Measurements from ENCODE around the gene PQBP1. TPM values are rescaled to one million over a fixed set of nuclear protein-coding genes. Genes with fewer than 3 reads are reported as not detected.

Gene PQBP1
- total RNA-seq: 65.1 and 81.8 TPM in 2 replicates

GRCh38 chrX:48897625-48898306 lies at the start of gene PQBP1, which contains the start of gene TIMM17B:
PQBP1 (plus strand) TSS chrX:48897930; CDS start chrX:48898510, 580 bp downstream.
TIMM17B (minus strand) TSS chrX:48897768; CDS start chrX:48897749, 19 bp downstream.

GRCh38 chrX:48911412-48912182 lies 13.9 kb downstream of the PQBP1 start, which contains the start of gene SLC35A2:
SLC35A2 (minus strand) TSS chrX:48911646; CDS start chrX:48911636, 10 bp downstream.

GRCh38 chrX:48918643-48919340 lies 21.1 kb downstream of the PQBP1 start, which contains the start of gene PIM2:
PIM2 (minus strand) TSS chrX:48919024; CDS start chrX:48918834, 190 bp downstream.

Other genes starting within 250 kb of the PQBP1 start
- gene WAS, start 214.1 kb upstream of the PQBP1 start, total RNA-seq: 0.13 TPM in 1 of 2 replicates, not detected in the other
- gene SUV39H1, start 201.2 kb upstream of the PQBP1 start, total RNA-seq: 17.7 and 17.8 TPM in 2 replicates
- not detected in 2 replicates for gene GLOD5, start 136.2 kb upstream of the PQBP1 start, total RNA-seq
- gene GATA1, start 111.3 kb upstream of the PQBP1 start, total RNA-seq: not detected in 2 replicates
- 43.0 and 45.5 TPM in 2 replicates for gene HDAC6, start 95.9 kb upstream of the PQBP1 start, total RNA-seq
- gene ERAS, start 71.4 kb upstream of the PQBP1 start, total RNA-seq: not detected in 2 replicates
- not detected in 2 replicates for gene PCSK1N, start 62.3 kb upstream of the PQBP1 start, total RNA-seq
- gene TIMM17B, start 162 bp upstream of the PQBP1 start, total RNA-seq: 40.8 and 41.9 TPM in 2 replicates
- gene SLC35A2, start 13.7 kb downstream of the PQBP1 start, total RNA-seq: 21.2 and 21.4 TPM in 2 replicates
- gene PIM2, start 21.1 kb downstream of the PQBP1 start, total RNA-seq: 5.7 and 7.5 TPM in 2 replicates
- 28.5 and 34.8 TPM in 2 replicates for gene OTUD5, start 59.7 kb downstream of the PQBP1 start, total RNA-seq
- 0.05 TPM in 1 of 2 replicates, not detected in the other for gene KCND1, start 73.9 kb downstream of the PQBP1 start, total RNA-seq
- 16.4 and 18.7 TPM in 2 replicates for gene GRIPAP1, start 104.3 kb downstream of the PQBP1 start, total RNA-seq
- gene TFE3, start 145.4 kb downstream of the PQBP1 start, total RNA-seq: 52.4 and 62.2 TPM in 2 replicates
- gene CCDC120, start 161.1 kb downstream of the PQBP1 start, total RNA-seq: 0.69 and 1.1 TPM in 2 replicates
- 11.3 and 11.8 TPM in 2 replicates for gene PRAF2, start 176.1 kb downstream of the PQBP1 start, total RNA-seq
- 30.8 and 31.4 TPM in 2 replicates for gene WDR45, start 182.0 kb downstream of the PQBP1 start, total RNA-seq
- gene GPKOW, start 225.8 kb downstream of the PQBP1 start, total RNA-seq: 30.2 and 30.4 TPM in 2 replicates

Data from mammary microvascular endothelial cell (primary cell).